ENCODE results near the gene ITPR1. TPM values are rescaled to one million over a fixed set of nuclear protein-coding genes. Genes with fewer than 3 reads are reported as not detected.

ITPR1 gene
- total RNA-seq, 1 donor from 2014 or later: 6.7 TPM

GRCh38 chr3:4508048-4508981, 15.2 kb downstream of the ITPR1 start:
- H3K4me2 ChIP-seq (ENCODE audit: low read length): no peak overlapping the region
- FAIRE-seq: no peak
- peaks cover 7% of the 10 kb centered on the region for H3K27me3 Mint-ChIP-seq (ENCODE audit: low read depth, unreplicated experiment)
- no peak overlapping the region for H3K4me3 Mint-ChIP-seq (ENCODE audit: unreplicated experiment)
- TF ChIP-seq, protein P1, sequence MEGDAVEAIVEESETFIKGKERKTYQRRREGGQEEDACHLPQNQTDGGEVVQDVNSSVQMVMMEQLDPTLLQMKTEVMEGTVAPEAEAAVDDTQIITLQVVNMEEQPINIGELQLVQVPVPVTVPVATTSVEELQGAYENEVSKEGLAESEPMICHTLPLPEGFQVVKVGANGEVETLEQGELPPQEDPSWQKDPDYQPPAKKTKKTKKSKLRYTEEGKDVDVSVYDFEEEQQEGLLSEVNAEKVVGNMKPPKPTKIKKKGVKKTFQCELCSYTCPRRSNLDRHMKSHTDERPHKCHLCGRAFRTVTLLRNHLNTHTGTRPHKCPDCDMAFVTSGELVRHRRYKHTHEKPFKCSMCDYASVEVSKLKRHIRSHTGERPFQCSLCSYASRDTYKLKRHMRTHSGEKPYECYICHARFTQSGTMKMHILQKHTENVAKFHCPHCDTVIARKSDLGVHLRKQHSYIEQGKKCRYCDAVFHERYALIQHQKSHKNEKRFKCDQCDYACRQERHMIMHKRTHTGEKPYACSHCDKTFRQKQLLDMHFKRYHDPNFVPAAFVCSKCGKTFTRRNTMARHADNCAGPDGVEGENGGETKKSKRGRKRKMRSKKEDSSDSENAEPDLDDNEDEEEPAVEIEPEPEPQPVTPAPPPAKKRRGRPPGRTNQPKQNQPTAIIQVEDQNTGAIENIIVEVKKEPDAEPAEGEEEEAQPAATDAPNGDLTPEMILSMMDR (IDR thresholded peaks at IDR 0.05; ENCODE audit: insufficient read depth, low read depth, low read length): no peak
- TF ChIP-seq EZH2 (IDR thresholded peaks at IDR 0.05; ENCODE audit: insufficient read depth, low read length): no peak
- H3K4me1 Mint-ChIP-seq (ENCODE audit: low read depth, unreplicated experiment): no peaks in the 10 kb centered on the region
- H3K4me1 ChIP-seq (ENCODE audit: insufficient read depth, low read length): no peaks in the 10 kb centered on the region
- H3K9ac ChIP-seq (ENCODE audit: low read length): no peak overlapping the region
- DNase-seq (ENCODE audit: low read depth): no peak
- no peak overlapping the region for H3K4me3 ChIP-seq (ENCODE audit: insufficient read depth, low read depth, low read length)
- no peak overlapping the region for H3K27ac ChIP-seq (ENCODE audit: low read depth, low read length)
- no peaks in the 10 kb centered on the region for H4K20me1 ChIP-seq (ENCODE audit: insufficient read depth, low read length)
- H3K27me3 ChIP-seq (ENCODE audit: insufficient read depth, low read length): no peaks in the 10 kb centered on the region
- H3K9me3 ChIP-seq (ENCODE audit: insufficient read depth, low read depth, low read length): no peaks in the 10 kb centered on the region
- H2AFZ ChIP-seq (ENCODE audit: low read depth, low read length): no peak overlapping the region
- H3K36me3 ChIP-seq (ENCODE audit: insufficient read depth, low read length): no peaks in the 10 kb centered on the region
- no peak overlapping the region for H3K27ac Mint-ChIP-seq (ENCODE audit: unreplicated experiment)
- no peaks in the 10 kb centered on the region for H3K36me3 Mint-ChIP-seq (ENCODE audit: low read depth, unreplicated experiment)
- H3K79me2 ChIP-seq (ENCODE audit: insufficient read depth, low read length): no peaks in the 10 kb centered on the region
- H3K9me3 Mint-ChIP-seq (ENCODE audit: unreplicated experiment): no peaks in the 10 kb centered on the region

DNA sequence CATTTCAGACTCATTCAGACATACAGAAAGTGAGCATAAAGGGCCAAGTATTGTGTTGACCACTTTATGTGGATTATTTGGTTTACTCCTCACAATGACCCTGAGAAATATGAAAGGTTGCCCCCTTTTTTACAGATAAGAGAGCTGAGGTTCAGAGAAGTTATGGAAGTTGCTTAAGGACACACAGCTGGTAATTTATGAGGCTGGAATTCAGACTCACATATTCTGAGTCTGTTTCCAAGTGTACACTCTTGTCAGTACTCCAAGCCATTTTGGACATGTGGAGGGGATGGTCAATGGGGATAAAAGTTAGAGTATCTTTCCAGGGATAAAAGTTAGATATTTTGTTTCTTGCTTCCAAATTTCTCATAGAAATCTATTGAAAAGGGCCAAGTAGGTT, 15.9 kb downstream of the ITPR1 start:
- Histone ChIP-seq H3K9ac (ENCODE audit: low read length) (no peak overlapping the region), H3K4me2 (ENCODE audit: low read length) (no peak overlapping the region), H3K79me2 (ENCODE audit: insufficient read depth, low read length) (no peaks in the 10 kb centered on the region), H3K36me3 (ENCODE audit: insufficient read depth, low read length) (no peaks in the 10 kb centered on the region), H3K27ac (ENCODE audit: low read depth, low read length) (no peak overlapping the region), H3K27me3 (ENCODE audit: insufficient read depth, low read length) (no peaks in the 10 kb centered on the region), H2AFZ (ENCODE audit: low read depth, low read length) (no peak overlapping the region), H3K4me3 (ENCODE audit: insufficient read depth, low read depth, low read length) (no peak overlapping the region), H3K4me1 (ENCODE audit: insufficient read depth, low read length) (no peaks in the 10 kb centered on the region), H4K20me1 (ENCODE audit: insufficient read depth, low read length) (no peaks in the 10 kb centered on the region), H3K9me3 (ENCODE audit: insufficient read depth, low read depth, low read length) (no peaks in the 10 kb centered on the region)
- Mint-ChIP-seq H3K9me3 (ENCODE audit: unreplicated experiment) (no peaks in the 10 kb centered on the region), H3K27ac (ENCODE audit: unreplicated experiment) (no peak overlapping the region), H3K27me3 (ENCODE audit: low read depth, unreplicated experiment) (peaks cover 7% of the 10 kb centered on the region), H3K4me1 (ENCODE audit: low read depth, unreplicated experiment) (no peaks in the 10 kb centered on the region), H3K36me3 (ENCODE audit: low read depth, unreplicated experiment) (no peaks in the 10 kb centered on the region), H3K4me3 (ENCODE audit: unreplicated experiment) (no peak overlapping the region)
- FAIRE-seq: no peak
- TF ChIP-seq, protein P1 (IDR thresholded peaks at IDR 0.05; ENCODE audit: insufficient read depth, low read depth, low read length): no peak
- no peak for TF ChIP-seq EZH2 (IDR thresholded peaks at IDR 0.05; ENCODE audit: insufficient read depth, low read length)
- DNase-seq (ENCODE audit: low read depth): no peak
